Smooth muscle cell of the brain vasculature (primary cell): Measurements from ENCODE around the gene ITGB7.

Source experiments
- DNase-seq: peaks from one replicate; pipeline ENCODE4 v3.0.0-alpha.2; 2012; ENCODE audit warnings: low read depth, low spot score

The ITGB7 gene

GRCh38 chr12:53207042-53207441 lies at the start of gene ITGB7:
TSS of gene ITGB7 (minus strand) at chr12:53207251. CDS start at chr12:53200443, 6,808 bp downstream.
- no peak for DNase-seq

- no peak for DNase-seq
Observed at GRCh38 chr12:53255996-53256395, 48.9 kb upstream of the ITGB7 start.

- no peak for DNase-seq
Observed at GRCh38 chr12:53254816-53255545, 47.9 kb upstream of the ITGB7 start.

GRCh38 chr12:53253298-53253697 lies 46.2 kb upstream of the ITGB7 start:
- DNase-seq = no peak

- no peak for DNase-seq
Observed at GRCh38 chr12:53252349-53252916, 45.4 kb upstream of the ITGB7 start.

GRCh38 chr12:53251477-53252348 lies 44.7 kb upstream of the ITGB7 start:
- no peak for DNase-seq

- no peak for DNase-seq
Observed at GRCh38 chr12:53245286-53245685, 38.2 kb upstream of the ITGB7 start.

GRCh38 chr12:53244337-53244736 lies 37.3 kb upstream of the ITGB7 start:
- no peak for DNase-seq

- DNase-seq = no peak
Observed at GRCh38 chr12:53241623-53242412, 34.8 kb upstream of the ITGB7 start.

- no peak for DNase-seq
Observed at GRCh38 chr12:53239643-53240258, 32.7 kb upstream of the ITGB7 start.

- no peak for DNase-seq
Observed at GRCh38 chr12:53236443-53237111, 29.5 kb upstream of the ITGB7 start.

GRCh38 chr12:53235742-53236442 lies 28.8 kb upstream of the ITGB7 start:
- DNase-seq = no peak

GRCh38 chr12:53235164-53235563 lies 28.1 kb upstream of the ITGB7 start:
- DNase-seq = no peak

- DNase-seq = no peak
Observed at GRCh38 chr12:53234271-53234914, 27.3 kb upstream of the ITGB7 start.

- DNase-seq = no peak
Observed at GRCh38 chr12:53233671-53234121, 26.6 kb upstream of the ITGB7 start.

- DNase-seq = no peak
Observed at GRCh38 chr12:53232646-53233461, 25.8 kb upstream of the ITGB7 start.

GRCh38 chr12:53231921-53232645 lies 25.0 kb upstream of the ITGB7 start, which contains the start of gene RARG:
TSS of gene RARG (minus strand) at chr12:53232209. CDS start at chr12:53227545, 4,664 bp downstream.
- no peak for DNase-seq

- DNase-seq = no peak
Observed at GRCh38 chr12:53231671-53231920, 24.5 kb upstream of the ITGB7 start.
